Activated CD4-positive, alpha-beta T cell treated with anti-CD3 and anti-CD28 coated beads, Interleukin-2, amount 50 U/mL, for 24 hours (primary cell): Measurements from ENCODE around the gene LAMP1.
"Not testable (repeated sequence)": the region's sequence is repeated elsewhere in the genome, so short reads cannot be mapped to it uniquely, and the experiment has no call there.

Experiments used
- DNase-seq, 2 donors: peaks; one replicate each; pipeline ENCODE4 v3.0.0-alpha.2; 2020; ENCODE audit warnings: low read depth in 1 of 2, low spot score in 1 of 2

LAMP1 gene

DNA sequence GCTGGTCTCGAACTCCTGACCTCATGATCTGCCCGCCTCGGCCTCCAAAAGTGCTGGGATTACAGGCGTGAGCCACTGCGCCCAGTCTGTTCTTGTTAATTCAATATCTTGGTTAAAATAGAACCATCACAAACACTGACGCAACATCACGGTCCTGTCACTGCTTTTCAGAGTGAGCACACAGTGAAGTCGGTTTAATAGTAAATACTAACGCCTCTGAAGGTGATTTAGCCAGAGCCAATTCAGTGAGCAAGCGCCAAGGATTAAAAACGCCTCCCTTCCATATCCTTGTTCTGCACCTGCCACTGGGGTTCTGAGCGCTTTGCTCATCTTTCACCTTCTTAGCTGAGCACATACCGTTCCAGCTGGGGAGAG, 30.3 kb downstream of the LAMP1 start:
- no peak for DNase-seq

- DNase-seq, result no peak
Observed at GRCh38 chr13:113327766-113328471, 30.9 kb downstream of the LAMP1 start.

- no peak for DNase-seq
Observed at GRCh38 chr13:113328851-113329250, 31.8 kb downstream of the LAMP1 start.

DNA sequence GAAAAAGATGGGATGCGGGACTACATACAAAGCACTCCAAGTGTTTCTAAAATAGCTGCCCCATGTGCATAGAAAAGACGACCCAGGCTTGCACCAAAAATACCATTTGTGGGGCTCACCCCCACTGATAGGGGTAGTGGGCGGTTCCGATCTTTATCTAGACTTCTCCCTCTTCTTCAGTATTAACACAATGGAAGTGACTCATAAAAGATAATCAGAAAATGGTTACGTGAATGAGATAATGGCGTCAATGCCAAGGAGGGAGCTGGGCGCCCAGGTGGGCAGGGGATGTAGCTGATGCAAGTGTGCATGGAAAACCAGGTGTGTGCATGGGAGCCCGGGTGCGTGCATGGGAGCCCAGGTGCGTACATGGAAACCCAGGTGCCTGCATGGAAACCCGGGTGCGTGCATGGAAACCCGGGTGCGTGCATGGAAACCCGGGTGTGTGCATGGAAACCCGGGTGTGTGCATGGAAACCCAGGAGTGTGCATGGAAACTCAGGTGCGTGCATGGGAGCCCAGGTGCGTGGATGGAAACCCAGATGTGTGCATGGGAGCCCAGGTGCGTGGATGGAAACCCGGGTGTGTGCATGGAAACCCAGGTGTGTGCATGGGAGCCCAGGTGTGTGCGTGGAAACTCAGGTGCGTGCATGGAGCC, 32.7 kb downstream of the LAMP1 start:
- no peak for DNase-seq

- DNase-seq, result no peak
Observed at GRCh38 chr13:113332615-113333014, 35.6 kb downstream of the LAMP1 start.

DNA sequence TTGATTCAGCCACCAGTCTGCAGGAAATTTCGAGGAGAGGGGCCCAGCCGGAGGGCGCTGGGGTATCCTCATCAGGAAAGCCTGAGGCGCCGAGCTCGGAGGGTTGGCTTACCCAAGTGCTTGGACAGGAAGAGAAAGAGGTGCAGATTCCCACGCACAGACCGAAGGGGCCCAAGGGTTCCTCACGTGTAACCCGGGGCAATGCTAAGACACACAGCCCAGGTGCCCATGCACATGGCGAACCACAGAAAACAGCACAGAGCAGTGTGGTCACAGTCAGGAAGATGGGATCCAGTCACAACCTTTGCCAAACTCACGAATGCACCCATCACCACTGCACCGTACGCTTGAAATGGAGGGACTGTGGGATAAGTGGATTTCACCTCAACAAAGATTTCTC, 36.0 kb downstream of the LAMP1 start:
- no peak for DNase-seq

DNA sequence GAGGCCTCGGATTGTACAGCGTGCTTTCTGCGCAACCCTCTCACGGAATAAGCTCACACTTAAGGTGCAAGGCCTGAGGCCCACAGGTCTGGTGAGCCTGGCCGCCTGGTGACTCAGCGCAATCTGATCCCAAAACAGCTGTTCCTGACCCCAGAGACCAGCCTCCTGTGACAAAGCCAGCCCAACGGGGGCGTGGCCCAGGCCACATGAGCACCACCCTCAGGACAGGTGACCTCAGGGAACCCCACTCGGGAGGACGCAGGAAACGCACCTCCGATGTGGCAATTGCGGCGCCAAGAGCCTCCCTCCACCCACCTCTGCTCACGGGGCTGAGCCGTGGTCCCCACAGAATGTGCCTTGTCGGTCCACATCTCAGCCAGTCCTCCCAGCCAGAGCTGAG, 40.5 kb downstream of the LAMP1 start:
- no peak for DNase-seq

- no peak for DNase-seq
Observed at GRCh38 chr13:113337976-113338375, 40.9 kb downstream of the LAMP1 start.

- DNase-seq, result no peak
Observed at GRCh38 chr13:113338451-113338850, 41.4 kb downstream of the LAMP1 start.

DNA sequence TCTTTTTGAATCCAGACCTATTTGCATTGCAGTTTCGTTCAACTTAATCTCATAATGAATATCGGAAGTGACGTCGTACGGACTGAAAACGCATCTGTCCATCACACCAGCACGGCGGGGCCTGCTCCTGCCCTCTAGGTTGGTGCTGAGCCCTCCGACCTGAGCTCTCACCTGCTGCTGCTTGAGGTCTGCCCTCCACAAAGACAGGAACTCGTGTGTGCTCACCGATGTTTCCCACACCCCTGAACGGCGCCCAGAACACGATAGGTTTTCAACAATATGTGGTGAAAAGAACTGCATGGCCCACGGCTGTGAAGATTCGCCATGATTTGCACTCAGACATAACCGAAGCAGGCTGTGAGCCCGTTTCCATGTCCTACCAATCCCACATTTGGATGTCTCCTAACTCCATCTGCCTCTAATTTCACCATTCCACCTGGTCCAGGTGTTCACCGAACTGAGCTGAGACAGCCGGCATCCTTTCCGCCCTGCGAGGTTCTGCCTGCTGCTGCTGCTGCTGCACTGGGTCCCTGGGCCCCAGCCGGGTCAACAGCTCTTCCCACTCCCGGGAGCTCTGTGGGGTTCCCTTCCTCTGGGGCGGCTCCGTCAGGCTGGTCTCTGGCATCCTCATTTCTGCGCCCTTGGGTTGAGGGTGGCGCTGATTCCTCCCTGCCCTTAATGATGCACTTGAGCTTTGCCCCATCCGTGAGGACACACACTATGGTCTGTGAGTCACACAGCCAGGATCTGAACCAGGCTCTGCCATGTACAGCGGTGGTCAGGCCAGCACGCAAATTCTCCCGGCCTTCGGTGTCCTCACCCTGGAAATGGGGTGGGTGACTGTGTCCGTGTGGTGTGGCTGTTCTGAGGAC, 46.0 kb downstream of the LAMP1 start:
- no peak for DNase-seq

- no peak for DNase-seq
Observed at GRCh38 chr13:113343692-113343968, 46.6 kb downstream of the LAMP1 start.

- no peak for DNase-seq
Observed at GRCh38 chr13:113345486-113345885, 48.4 kb downstream of the LAMP1 start.

- not testable (repeated sequence) for DNase-seq
Observed at GRCh38 chr13:113347736-113348225, 50.7 kb downstream of the LAMP1 start.

DNA sequence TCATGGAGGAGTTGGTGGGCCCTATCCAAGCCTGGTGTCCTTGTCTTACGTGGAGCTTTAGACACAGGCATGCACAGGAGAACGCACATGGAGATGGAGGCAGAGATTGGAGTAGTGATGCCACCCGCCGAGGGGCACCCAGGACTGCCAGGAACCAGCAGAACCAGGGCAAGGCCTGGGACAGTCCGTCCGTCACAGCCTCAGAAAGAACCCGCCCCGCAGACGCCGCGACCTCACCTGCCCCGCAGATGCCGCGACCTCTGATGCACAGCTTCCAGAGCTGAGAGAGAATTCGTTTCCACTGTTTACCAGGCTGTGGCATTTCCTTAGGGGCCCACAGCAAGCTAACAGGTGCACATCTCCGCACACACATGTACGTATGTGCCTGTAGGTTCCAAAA, 51.6 kb downstream of the LAMP1 start:
- DNase-seq, result no peak

DNA sequence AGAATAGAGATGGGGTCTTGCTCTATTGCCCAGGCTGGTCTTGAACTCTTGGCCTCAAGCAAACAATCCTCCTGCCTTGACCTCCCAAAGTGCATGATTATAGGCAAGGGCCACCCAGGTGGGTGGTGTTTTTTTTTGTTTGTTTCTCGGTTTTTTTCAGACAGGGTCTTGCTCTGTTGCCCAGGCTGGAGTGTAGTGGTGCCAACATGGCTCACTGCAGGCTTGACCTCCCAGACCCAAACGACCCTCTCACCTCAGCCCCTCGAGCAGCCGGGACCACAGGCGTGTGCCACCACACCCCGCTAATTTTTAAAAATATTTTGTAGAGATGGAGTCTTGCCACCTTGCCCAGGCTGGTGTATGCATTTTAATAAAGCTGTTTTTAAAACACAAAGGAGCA, 52.0 kb downstream of the LAMP1 start:
- DNase-seq, result no peak

- no peak for DNase-seq
Observed at GRCh38 chr13:113349491-113349890, 52.5 kb downstream of the LAMP1 start.

DNA sequence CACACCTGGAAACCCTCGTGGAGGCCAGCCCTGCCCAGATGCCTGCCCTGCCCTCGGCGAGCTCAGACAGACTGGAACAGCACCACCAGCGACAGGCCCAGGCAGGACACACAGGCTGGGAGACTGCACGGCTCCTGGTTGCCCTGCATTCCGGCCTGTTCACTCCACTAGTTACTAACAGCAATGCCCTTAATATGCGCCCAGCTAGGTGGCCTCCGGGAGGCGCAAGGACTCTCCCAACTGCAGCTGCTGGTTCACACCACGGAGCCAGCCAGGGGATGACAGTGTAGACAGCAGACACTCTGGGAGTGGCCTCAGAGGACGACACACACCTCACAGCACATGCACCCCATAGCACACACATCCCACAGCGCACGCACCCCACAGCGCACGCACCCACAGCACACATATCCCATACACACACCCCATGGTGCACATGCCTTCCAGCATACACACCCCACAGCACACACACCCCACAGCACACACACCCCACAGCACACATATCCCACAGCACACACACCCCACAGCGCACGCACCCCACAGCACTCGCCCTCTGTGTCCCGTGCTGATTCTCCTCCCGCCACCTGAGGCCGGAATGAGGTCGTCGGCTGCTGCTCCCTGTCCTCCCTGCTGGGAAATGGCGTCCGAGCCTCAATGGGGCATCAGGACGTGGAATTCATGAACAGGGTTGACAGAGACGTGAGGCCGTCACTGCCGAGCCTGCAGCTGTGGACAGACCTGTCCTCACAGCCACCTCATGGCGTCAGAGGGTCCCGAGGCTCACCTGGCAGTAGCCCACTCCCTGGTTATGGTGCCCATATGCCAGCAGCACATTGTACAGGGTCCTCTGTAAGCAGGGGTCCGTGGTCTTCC, 53.3 kb downstream of the LAMP1 start:
- no peak for DNase-seq

GRCh38 chr13:113350938-113351335, 53.9 kb downstream of the LAMP1 start:
- DNase-seq, result no peak

DNA sequence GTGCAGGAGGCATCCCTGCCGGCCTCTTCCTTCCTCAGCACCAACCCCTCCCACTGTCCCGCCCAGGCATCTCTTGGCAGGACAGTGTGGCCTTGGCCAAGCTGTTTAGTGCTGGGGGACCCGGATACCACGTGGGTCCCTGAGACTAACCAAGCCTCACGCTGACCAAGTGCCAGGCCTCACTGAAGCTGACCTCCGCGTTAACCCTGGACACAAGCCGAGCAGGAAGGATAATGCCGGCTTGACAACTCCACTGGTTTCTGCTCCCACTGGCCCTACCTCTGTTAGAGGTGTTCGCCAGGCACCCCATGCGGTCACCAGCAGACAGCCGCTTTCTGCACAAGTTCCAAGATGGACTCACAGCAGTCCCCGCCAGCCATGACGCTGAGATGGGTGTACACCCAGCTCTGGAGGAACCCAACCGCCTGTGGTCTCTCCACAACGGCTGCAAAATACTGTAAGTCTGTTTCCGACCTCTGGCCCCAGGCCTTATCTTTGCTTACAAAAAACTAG, 54.5 kb downstream of the LAMP1 start:
- no peak for DNase-seq

DNA sequence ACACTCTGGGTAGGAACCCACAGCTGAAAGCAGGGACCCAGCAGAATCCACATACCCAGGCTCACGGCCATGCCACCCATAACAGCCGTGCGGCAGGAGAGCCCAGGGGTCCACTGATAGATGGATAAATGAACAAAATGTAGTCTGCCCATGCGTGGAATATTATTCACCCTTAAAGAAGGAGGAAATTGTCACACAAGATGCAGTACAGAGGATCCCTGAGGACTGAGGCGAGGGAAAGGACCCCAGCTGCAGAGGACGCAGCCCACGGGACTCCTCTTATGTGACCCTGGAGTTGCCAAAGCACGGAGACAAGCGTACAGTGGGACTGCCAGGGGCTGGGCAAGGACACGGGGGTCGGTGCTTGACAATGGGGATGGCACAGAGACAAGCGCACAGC, 56.2 kb downstream of the LAMP1 start:
- no peak for DNase-seq
